ENCODE results near the gene UCKL1. TPM values are rescaled to one million over a fixed set of nuclear protein-coding genes. Genes with fewer than 3 reads are reported as not detected.

Gene UCKL1
- total RNA-seq = 10 to 100 TPM; 24.2 to 44.9 (median 36.3) TPM

GRCh38 chr20:63955827-63956663 is at the start of gene UCKL1:
TSS of gene UCKL1 (minus strand) at chr20:63956416. CDS start at chr20:63956372, 44 bp downstream.
- peak within 1 kb of the TSS; percentile 86 to 98 for H3K27ac ChIP-seq
- peak; percentile 35 for TF ChIP-seq POLR2A (IDR thresholded peaks at IDR 0.05)
- peak; percentile 43 to 76 (median 62) for TF ChIP-seq POLR2AphosphoS5 (IDR thresholded peaks at IDR 0.05)
- TF ChIP-seq, protein P1, sequence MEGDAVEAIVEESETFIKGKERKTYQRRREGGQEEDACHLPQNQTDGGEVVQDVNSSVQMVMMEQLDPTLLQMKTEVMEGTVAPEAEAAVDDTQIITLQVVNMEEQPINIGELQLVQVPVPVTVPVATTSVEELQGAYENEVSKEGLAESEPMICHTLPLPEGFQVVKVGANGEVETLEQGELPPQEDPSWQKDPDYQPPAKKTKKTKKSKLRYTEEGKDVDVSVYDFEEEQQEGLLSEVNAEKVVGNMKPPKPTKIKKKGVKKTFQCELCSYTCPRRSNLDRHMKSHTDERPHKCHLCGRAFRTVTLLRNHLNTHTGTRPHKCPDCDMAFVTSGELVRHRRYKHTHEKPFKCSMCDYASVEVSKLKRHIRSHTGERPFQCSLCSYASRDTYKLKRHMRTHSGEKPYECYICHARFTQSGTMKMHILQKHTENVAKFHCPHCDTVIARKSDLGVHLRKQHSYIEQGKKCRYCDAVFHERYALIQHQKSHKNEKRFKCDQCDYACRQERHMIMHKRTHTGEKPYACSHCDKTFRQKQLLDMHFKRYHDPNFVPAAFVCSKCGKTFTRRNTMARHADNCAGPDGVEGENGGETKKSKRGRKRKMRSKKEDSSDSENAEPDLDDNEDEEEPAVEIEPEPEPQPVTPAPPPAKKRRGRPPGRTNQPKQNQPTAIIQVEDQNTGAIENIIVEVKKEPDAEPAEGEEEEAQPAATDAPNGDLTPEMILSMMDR (IDR thresholded peaks at IDR 0.05) = no peak
- no peaks in the 10 kb centered on the region for H3K9me3 ChIP-seq
- peak within 1 kb of the TSS; percentile 94 to 100 (median 98) for H3K4me3 ChIP-seq
- no peaks in the 10 kb centered on the region for H3K36me3 ChIP-seq
- intact Hi-C loops (cut with DNase I; ENCODE audit: low total_unique reads) = no loop called here
- peaks cover 20 to 31% of the 10 kb centered on the region in 2 donors for H3K4me1 ChIP-seq
- DNase-seq (ENCODE audit: low spot score in 2 of 2) = peak; percentile 90 to 94
- no peaks in the 10 kb centered on the region for H3K27me3 ChIP-seq

DNA sequence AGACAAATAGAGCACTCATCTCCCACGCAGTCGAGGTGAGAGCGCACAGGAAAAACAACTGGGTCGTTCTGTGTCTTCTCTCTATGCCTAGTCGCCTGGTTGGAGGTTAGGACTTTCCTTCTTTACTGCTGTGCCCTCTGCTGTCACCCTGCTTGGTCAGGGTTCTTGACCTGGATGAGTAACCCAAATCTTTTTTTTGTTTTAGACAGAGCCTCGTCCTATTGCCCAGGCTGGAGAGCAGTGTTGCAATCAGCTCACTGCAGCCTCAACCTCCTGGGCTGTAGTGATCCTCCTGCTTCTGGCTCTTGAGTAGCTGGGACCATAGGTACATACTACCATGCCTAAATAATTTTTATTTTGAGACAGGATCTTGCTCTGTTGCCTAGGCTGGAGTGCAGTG is 49.2 kb upstream of the UCKL1 start:
- H3K27ac ChIP-seq = no peak overlapping the region
- no peaks in the 10 kb centered on the region for H3K9me3 ChIP-seq
- intact Hi-C loops (cut with DNase I; ENCODE audit: low total_unique reads) = no loop called here
- TF ChIP-seq POLR2A (IDR thresholded peaks at IDR 0.05) = no peak
- no peaks in the 10 kb centered on the region for H3K4me1 ChIP-seq
- DNase-seq (ENCODE audit: low spot score in 2 of 2) = no peak
- no peaks in the 10 kb centered on the region for H3K27me3 ChIP-seq
- no peaks in the 10 kb centered on the region for H3K36me3 ChIP-seq
- H3K4me3 ChIP-seq = no peak overlapping the region

GRCh38 chr20:64003960-64004725 is 47.9 kb upstream of the UCKL1 start:
- TF ChIP-seq, protein P1 (IDR thresholded peaks at IDR 0.05) = no peak
- TF ChIP-seq POLR2AphosphoS5 (IDR thresholded peaks at IDR 0.05) = no peak
- TF ChIP-seq POLR2A (IDR thresholded peaks at IDR 0.05) = no peak
- DNase-seq (ENCODE audit: low spot score in 2 of 2) = no peak
- H3K9me3 ChIP-seq = no peaks in the 10 kb centered on the region
- no peak overlapping the region for H3K27ac ChIP-seq
- intact Hi-C loops (cut with DNase I; ENCODE audit: low total_unique reads) = no loop called here
- no peak overlapping the region for H3K4me3 ChIP-seq
- H3K27me3 ChIP-seq = no peaks in the 10 kb centered on the region
- peaks cover 5% of the 10 kb centered on the region for H3K36me3 ChIP-seq
- no peaks in the 10 kb centered on the region for H3K4me1 ChIP-seq

DNA sequence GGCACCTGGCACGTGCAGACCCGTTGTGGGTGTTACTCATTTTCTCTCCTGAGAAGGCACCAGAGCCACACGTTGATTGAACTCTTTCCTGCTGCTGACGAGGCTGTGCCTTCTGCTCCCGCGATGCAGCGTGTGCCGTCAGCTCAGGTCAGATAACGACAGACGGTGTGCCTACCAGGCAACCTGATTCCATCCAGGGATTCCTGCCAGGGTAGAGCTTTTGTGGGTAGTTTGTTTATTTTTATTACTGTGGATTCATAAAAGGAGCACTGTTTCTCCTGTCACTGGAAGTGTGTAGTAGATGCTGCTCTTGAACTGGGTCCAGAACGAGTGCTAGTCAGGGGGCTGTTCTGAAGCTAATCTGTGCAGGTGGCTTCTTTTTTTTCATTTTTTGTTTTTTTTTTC is 45.4 kb upstream of the UCKL1 start:
- no peak overlapping the region for H3K27ac ChIP-seq
- H3K4me3 ChIP-seq = no peak overlapping the region
- H3K4me1 ChIP-seq = no peaks in the 10 kb centered on the region
- no peaks in the 10 kb centered on the region for H3K9me3 ChIP-seq
- intact Hi-C loops (cut with DNase I; ENCODE audit: low total_unique reads) = no loop called here
- H3K27me3 ChIP-seq = no peaks in the 10 kb centered on the region
- peaks cover 5% of the 10 kb centered on the region for H3K36me3 ChIP-seq
- DNase-seq (ENCODE audit: low spot score in 2 of 2) = no peak
- TF ChIP-seq, protein P1 (IDR thresholded peaks at IDR 0.05) = no peak
- TF ChIP-seq POLR2AphosphoS5 (IDR thresholded peaks at IDR 0.05) (no peak), POLR2A (IDR thresholded peaks at IDR 0.05) (no peak)

- H3K27me3 ChIP-seq = no peaks in the 10 kb centered on the region
- intact Hi-C loops (cut with DNase I; ENCODE audit: low total_unique reads) = no loop called here
- TF ChIP-seq POLR2AphosphoS5 (IDR thresholded peaks at IDR 0.05) (no peak), POLR2A (IDR thresholded peaks at IDR 0.05) (no peak)
- TF ChIP-seq, protein P1 (IDR thresholded peaks at IDR 0.05) = no peak
- H3K4me1 ChIP-seq = no peaks in the 10 kb centered on the region
- H3K27ac ChIP-seq = no peak overlapping the region
- no peak overlapping the region for H3K4me3 ChIP-seq
- peaks cover 5% of the 10 kb centered on the region for H3K36me3 ChIP-seq
- H3K9me3 ChIP-seq = no peaks in the 10 kb centered on the region
- DNase-seq (ENCODE audit: low spot score in 2 of 2) = no peak
Observed at GRCh38 chr20:64000906-64001305, 44.7 kb upstream of the UCKL1 start.
